HCEC 1CT (cell line): ENCODE measurements around the gene ARG2.
"Not testable (repeated sequence)": the region's sequence is repeated elsewhere in the genome, so short reads cannot be mapped to it uniquely, and the experiment has no call there.

Experiments
- DNase-seq: peaks from one replicate; pipeline ENCODE4 v3.0.0-alpha.2; 2017

The ARG2 gene

GRCh38 chr14:67586369-67586768 is 33.4 kb upstream of the ARG2 start:
- no peak for DNase-seq

- DNase-seq: no peak
Measured at GRCh38 chr14:67589204-67589770, 30.4 kb upstream of the ARG2 start.

GRCh38 chr14:67593650-67594049 is 26.1 kb upstream of the ARG2 start:
- DNase-seq: not testable (repeated sequence)

- DNase-seq: no peak
Measured at GRCh38 chr14:67595392-67595791, 24.3 kb upstream of the ARG2 start.

GRCh38 chr14:67599698-67600561 is 19.8 kb upstream of the ARG2 start, which contains the start of gene PIGH:
Gene PIGH, minus strand, starts transcription at chr14:67600268. Its CDS starts 65 bp downstream, at chr14:67600203.
- DNase-seq: peak; percentile 87

- DNase-seq: not testable (repeated sequence)
Measured at GRCh38 chr14:67600562-67600974, 19.2 kb upstream of the ARG2 start.

GRCh38 chr14:67602076-67602475 is 17.6 kb upstream of the ARG2 start:
- no peak for DNase-seq

GRCh38 chr14:67602995-67603545 is 16.6 kb upstream of the ARG2 start:
- peak; percentile 6 for DNase-seq

GRCh38 chr14:67607646-67608045 is 12.1 kb upstream of the ARG2 start:
- no peak for DNase-seq

GRCh38 chr14:67609642-67610310 is 9.9 kb upstream of the ARG2 start:
- DNase-seq: no peak

GRCh38 chr14:67610491-67610890 is 9.2 kb upstream of the ARG2 start:
- no peak for DNase-seq

- DNase-seq: peak; percentile 74
Measured at GRCh38 chr14:67618617-67619063, 1.1 kb upstream of the ARG2 start.

- DNase-seq: no peak
Measured at GRCh38 chr14:67620217-67620785, 581 bp downstream of the ARG2 start.

GRCh38 chr14:67622675-67623074 is 3.0 kb downstream of the ARG2 start:
- DNase-seq: peak; percentile 82

- DNase-seq: peak; percentile 8
Measured at GRCh38 chr14:67623114-67623513, 3.4 kb downstream of the ARG2 start.

GRCh38 chr14:67626131-67626530 is 6.4 kb downstream of the ARG2 start:
- not testable (repeated sequence) for DNase-seq

- no peak for DNase-seq
Measured at GRCh38 chr14:67627519-67627918, 7.8 kb downstream of the ARG2 start.

GRCh38 chr14:67630186-67630585 is 10.5 kb downstream of the ARG2 start:
- no peak for DNase-seq

- DNase-seq: no peak
Measured at GRCh38 chr14:67630938-67631337, 11.2 kb downstream of the ARG2 start.

- DNase-seq: no peak
Measured at GRCh38 chr14:67633451-67634147, 13.9 kb downstream of the ARG2 start.

GRCh38 chr14:67636361-67636919 is 16.7 kb downstream of the ARG2 start:
- DNase-seq: no peak

- no peak for DNase-seq
Measured at GRCh38 chr14:67638642-67639041, 18.9 kb downstream of the ARG2 start.
